ENCODE results near the gene SQOR.

- TF ChIP-seq EZH2 (IDR thresholded peaks at IDR 0.05; ENCODE audit: insufficient read depth, poor library complexity, severe bottlenecking) (no peak), EZH2phosphoT487 (IDR thresholded peaks at IDR 0.05; ENCODE audit: insufficient read depth, low read depth) (no peak)
Observed at GRCh38 chr15:45603881-45604280, 30.9 kb upstream of the SQOR start.

Measured in GM23248 (cell line).